ENCODE data around the gene PIGW.

- TF ChIP-seq CREBBP (IDR thresholded peaks at IDR 0.05; ENCODE audit: low read depth, low read length) (no peak), KDM2B (CRISPR knock-in tag; IDR thresholded peaks at IDR 0.05) (no peak), POLR2AphosphoS5 (IDR thresholded peaks at IDR 0.05; ENCODE audit: control insufficient read depth, insufficient read depth, low read depth, low read length) (no peak; the same call in 1 of the 2 replicates), ZBTB8A (IDR thresholded peaks at IDR 0.05; ENCODE audit: partially characterized antibody) (no peak), BRF2 (IDR thresholded peaks at IDR 0.05; ENCODE audit: borderline replicate concordance, insufficient read depth, insufficient read length) (no peak), ATF3 (IDR thresholded peaks at IDR 0.05) (no peak), ATF3 (CRISPR knock-in tag; conservative IDR thresholded peaks at IDR 0.05) (no peak), USF2 (CRISPR knock-in tag; IDR thresholded peaks at IDR 0.05) (no peak), ZNF232 (CRISPR knock-in tag; IDR thresholded peaks at IDR 0.05) (no peak), FOXK1 (CRISPR knock-in tag; IDR thresholded peaks at IDR 0.05; ENCODE audit: borderline replicate concordance) (no peak)
These were observed 888 bp downstream of the PIGW start for GRCh38 chr17:36535669-36536081.
